Right cardiac atrium (tissue), 5 donors: ENCODE results near the gene ARHGAP25. TPM values are rescaled to one million over a fixed set of nuclear protein-coding genes. Genes with fewer than 3 reads are reported as not detected.

Experiments
- ATAC-seq, 2 donors: fragments of 200-7000 bp; cut with Tn5 transposase; one replicate each; pipeline versions ENCODE4 v1.8.0 to v1.9.1; 2020; ENCODE audit warnings: moderate library complexity in 2 of 2, mild to moderate bottlenecking in 1 of 2
- DNase-seq, 3 donors: peaks; one replicate each; pipeline ENCODE4 v3.0.0-alpha.2; 2020
- H3K27ac ChIP-seq: one replicate; pipeline ENCODE4 v1.5.1; 2013; ENCODE audit warnings: mild to moderate bottlenecking, low read length, control low read depth, moderate library complexity
- H3K27me3 ChIP-seq: one replicate; pipeline ENCODE4 v1.6.1; 2013; ENCODE audit not compliant: control insufficient read depth, insufficient read depth
- H3K4me1 ChIP-seq: one replicate; pipeline ENCODE4 v1.6.1; 2013; ENCODE audit warnings: low read length; ENCODE audit not compliant: control insufficient read depth, insufficient read depth
- H3K4me3 ChIP-seq: one replicate; pipeline ENCODE4 v1.5.1; 2013; ENCODE audit warnings: low read length, control low read depth
- H3K9me3 ChIP-seq: one replicate; pipeline ENCODE4 v1.6.1; 2013; ENCODE audit warnings: low read length; ENCODE audit not compliant: control insufficient read depth
- WGBS: extraction: QIAGEN DNeasy Blood & Tissue Kit; methylation state at CpG from one replicate; pipeline ENCODE4 v1.1.7; 2013; 5-methylcytosine and 5-hydroxymethylcytosine counted together
- intact Hi-C, 4 donors: fragments of 100-400 bp; cut with DNase I; formaldehyde crosslinking; loops; one replicate each; pipeline versions ENCODE4 v1.11.0 to v1.14.0; 2022 to 2023
- polyA plus RNA-seq: library from polyadenylated mRNA; stranded (reverse); fragments of 200-250 nt; gene quantifications from one replicate; pipeline ENCODE4 v1.2.3, GENCODE V29; 2013
- total RNA-seq, 4 donors: library from RNA; stranded (reverse); fragmentation: NEBNext Ultra II Directional; extraction: Animal tissue kit (Norgen Biotek cat#: 25700); gene quantifications; one replicate each; pipeline ENCODE4 v1.2.1, GENCODE V29; 2021
- donor health status: healthy with polysubstance abuse.
- donor health status: DM: no; HTN: yes; CAD: no.
- donor health status: DM: no; HTN: no; CAD: no.
- donor health status: DM: no; HTN: yes; CAD: no; lungs with severe emphysema.
- donor health status: DM: yes; HTN: yes; CAD: no.

The ARHGAP25 gene
- total and polyA plus RNA-seq, 5 donors, result 5.9 to 9.7 (median 8.5) TPM

GRCh38 chr2:68743531-68743930, 8.9 kb downstream of the ARHGAP25 start:
- no peak for ATAC-seq
- Histone ChIP-seq H3K27me3 (no peaks in the 10 kb centered on the region), H3K4me1 (no peaks in the 10 kb centered on the region), H3K27ac (no peak overlapping the region), H3K9me3 (no peaks in the 10 kb centered on the region), H3K4me3 (no peak overlapping the region)
- 70% methylated on average over 3 of the region's 3 CpGs for WGBS
- intact Hi-C loops, result loop anchor here in 2 of 4 donors (10.0 kb wide), 1 partner anchor 171 kb away; no protein-coding TSS in a partner anchor
- no peak for DNase-seq

GRCh38 chr2:68744366-68744912, 9.8 kb downstream of the ARHGAP25 start:
- intact Hi-C loops, result loop anchor here in 2 of 4 donors (10.0 kb wide), 1 partner anchor 170 kb away; no protein-coding TSS in a partner anchor
- Histone ChIP-seq H3K4me3 (no peak overlapping the region), H3K27ac (no peak overlapping the region), H3K9me3 (no peaks in the 10 kb centered on the region), H3K4me1 (no peaks in the 10 kb centered on the region), H3K27me3 (no peaks in the 10 kb centered on the region)
- DNase-seq (no peak), ATAC-seq (no peak)
- WGBS, result 74% methylated on average over 4 of the region's 4 CpGs

GRCh38 chr2:68745006-68745405, 10.4 kb downstream of the ARHGAP25 start:
- Histone ChIP-seq H3K4me1 (no peaks in the 10 kb centered on the region), H3K9me3 (no peaks in the 10 kb centered on the region), H3K27ac (no peak overlapping the region), H3K27me3 (no peaks in the 10 kb centered on the region), H3K4me3 (no peak overlapping the region)
- ATAC-seq, result no peak
- 83% methylated on average over 2 of the region's 2 CpGs for WGBS
- intact Hi-C loops, result loop anchor here in 2 of 4 donors (10.0 kb wide), 1 partner anchor 170 kb away; no protein-coding TSS in a partner anchor
- DNase-seq, result no peak

GRCh38 chr2:68746408-68746807, 11.8 kb downstream of the ARHGAP25 start:
- Histone ChIP-seq H3K27ac (no peak overlapping the region), H3K4me1 (no peaks in the 10 kb centered on the region), H3K9me3 (no peaks in the 10 kb centered on the region), H3K4me3 (no peak overlapping the region), H3K27me3 (no peaks in the 10 kb centered on the region)
- DNase-seq (no peak), ATAC-seq (no peak)
- 95% methylated on average over 11 of the region's 11 CpGs for WGBS
- intact Hi-C loops, result loop anchor here in 2 of 4 donors (10.0 kb wide), 1 partner anchor 168 kb away; no protein-coding TSS in a partner anchor

GRCh38 chr2:68747413-68747812, 12.8 kb downstream of the ARHGAP25 start:
- H3K4me1 ChIP-seq, result no peaks in the 10 kb centered on the region
- WGBS, result 90% methylated on average over 6 of the region's 6 CpGs

GRCh38 chr2:68747900-68748299, 13.3 kb downstream of the ARHGAP25 start:
- H3K4me1 ChIP-seq, result no peaks in the 10 kb centered on the region
- no peak overlapping the region for H3K4me3 ChIP-seq
- WGBS, result 40% methylated on average over 2 of the region's 2 CpGs

More at GRCh38 chr2:68747413-68747812, 12.8 kb downstream of the ARHGAP25 start:
- ATAC-seq, result no peak
- H3K27me3 ChIP-seq, result no peaks in the 10 kb centered on the region
- intact Hi-C loops, result loop anchor here in 2 of 4 donors (10.0 kb wide), 1 partner anchor 167 kb away; no protein-coding TSS in a partner anchor
- DNase-seq, result no peak
- no peak overlapping the region for H3K4me3 ChIP-seq
- no peaks in the 10 kb centered on the region for H3K9me3 ChIP-seq
- no peak overlapping the region for H3K27ac ChIP-seq

GRCh38 chr2:68748568-68748967, 14.0 kb downstream of the ARHGAP25 start:
- Histone ChIP-seq H3K9me3 (no peaks in the 10 kb centered on the region), H3K27ac (no peak overlapping the region), H3K4me3 (no peak overlapping the region), H3K4me1 (no peaks in the 10 kb centered on the region), H3K27me3 (no peaks in the 10 kb centered on the region)
- no peak for DNase-seq
- intact Hi-C loops, result loop anchor here in 2 of 4 donors (10.0 kb wide), 1 partner anchor 166 kb away; no protein-coding TSS in a partner anchor
- ATAC-seq, result no peak
- 91% methylated on average over 1 of the region's 1 CpG for WGBS

More at GRCh38 chr2:68747900-68748299, 13.3 kb downstream of the ARHGAP25 start:
- DNase-seq (no peak), ATAC-seq (no peak)
- Histone ChIP-seq H3K27ac (no peak overlapping the region), H3K9me3 (no peaks in the 10 kb centered on the region), H3K27me3 (no peaks in the 10 kb centered on the region)
- intact Hi-C loops, result loop anchor here in 2 of 4 donors (10.0 kb wide), 1 partner anchor 167 kb away; no protein-coding TSS in a partner anchor

- WGBS, result 94% methylated on average over 6 of the region's 6 CpGs
- Histone ChIP-seq H3K4me3 (no peak overlapping the region), H3K27ac (no peak overlapping the region), H3K4me1 (no peaks in the 10 kb centered on the region), H3K9me3 (no peaks in the 10 kb centered on the region), H3K27me3 (no peaks in the 10 kb centered on the region)
- no peak for ATAC-seq
- DNase-seq, result no peak
- intact Hi-C loops, result loop anchor here in 2 of 4 donors (10.0 kb wide), 1 partner anchor 165 kb away; no protein-coding TSS in a partner anchor
Observed at GRCh38 chr2:68749345-68749744, 14.7 kb downstream of the ARHGAP25 start.

- ATAC-seq, result no peak
- Histone ChIP-seq H3K27me3 (no peaks in the 10 kb centered on the region), H3K4me1 (no peaks in the 10 kb centered on the region), H3K27ac (no peak overlapping the region), H3K9me3 (no peaks in the 10 kb centered on the region), H3K4me3 (no peak overlapping the region)
- intact Hi-C loops, result loop anchor here in 2 of 4 donors (5.0 to 10.0 kb wide), 3 partner anchors 87 to 174 kb away; no protein-coding TSS in a partner anchor
- WGBS, result 93% methylated on average over 12 of the region's 12 CpGs
- no peak for DNase-seq
Observed at GRCh38 chr2:68750592-68751396, 16.2 kb downstream of the ARHGAP25 start.

- peaks cover 2% of the 10 kb centered on the region for H3K4me1 ChIP-seq
- 18% methylated on average over 15 of the region's 15 CpGs for WGBS
- ATAC-seq (peak; percentile 92), DNase-seq (peak; percentile 91 to 95 (median 94))
- no peaks in the 10 kb centered on the region for H3K27me3 ChIP-seq
- H3K4me3 ChIP-seq, result no peak overlapping the region
- no peak overlapping the region for H3K27ac ChIP-seq
- no peaks in the 10 kb centered on the region for H3K9me3 ChIP-seq
- intact Hi-C loops, result loop anchor here in 2 of 4 donors (2.0 to 10.0 kb wide), 4 partner anchors 85 to 173 kb away; no protein-coding TSS in a partner anchor
Observed at GRCh38 chr2:68751397-68752339, 17.1 kb downstream of the ARHGAP25 start.
